Suppressor macrophage (primary cell): ENCODE results near the gene DAB2IP.
"Not testable (repeated sequence)": the region's sequence is repeated elsewhere in the genome, so short reads cannot be mapped to it uniquely, and the experiment has no call there.

Experiments
- DNase-seq, 4 experiments: peaks; one replicate each; pipeline ENCODE4 v3.0.0-alpha.2; 2020 to 2022
- total RNA-seq, 17 experiments: gene quantifications; one replicate each; lab custom pipeline; 2026; ENCODE audit warnings: mixed read lengths in 6 of 17, inconsistent platforms in 3 of 17; lab: John Stamatoyannopoulos, UW

DAB2IP gene
- 0.03 to 4.4 (median 0.14) reads per million in 17 experiments for total RNA-seq

- DNase-seq: peak in 2 of 4 experiments; percentile 48 to 59
Measured at GRCh38 chr9:121651295-121652020, at the start of gene DAB2IP. Gene DAB2IP, plus strand, starts transcription at chr9:121651634. Its CDS starts 142 bp downstream, at chr9:121651776.

GRCh38 chr9:121603028-121603427, 48.4 kb upstream of the DAB2IP start:
- no peak for DNase-seq

- peak; percentile 72 to 84 (median 82) for DNase-seq
Measured at GRCh38 chr9:121604242-121604641, 47.2 kb upstream of the DAB2IP start.

GRCh38 chr9:121604654-121605053, 46.8 kb upstream of the DAB2IP start:
- DNase-seq: no peak

- peak in 3 of 4 experiments; percentile 52 to 54 (median 52) for DNase-seq
Measured at GRCh38 chr9:121607434-121608167, 43.8 kb upstream of the DAB2IP start.

GRCh38 chr9:121608168-121608853, 43.1 kb upstream of the DAB2IP start:
- DNase-seq: no peak

GRCh38 chr9:121609822-121610637, 41.4 kb upstream of the DAB2IP start:
- DNase-seq: no peak

- DNase-seq: no peak
Measured at GRCh38 chr9:121610638-121610953, 40.8 kb upstream of the DAB2IP start.

GRCh38 chr9:121612511-121612998, 38.9 kb upstream of the DAB2IP start:
- DNase-seq: no peak

- DNase-seq: peak in 3 of 4 experiments; percentile 42 to 46 (median 43)
Measured at GRCh38 chr9:121613009-121613752, 38.3 kb upstream of the DAB2IP start.

- DNase-seq: no peak
Measured at GRCh38 chr9:121616123-121616755, 35.2 kb upstream of the DAB2IP start.

GRCh38 chr9:121618504-121618903, 32.9 kb upstream of the DAB2IP start:
- DNase-seq: no peak

- DNase-seq: not testable (repeated sequence)
Measured at GRCh38 chr9:121618910-121619309, 32.5 kb upstream of the DAB2IP start.

GRCh38 chr9:121619545-121620324, 31.7 kb upstream of the DAB2IP start:
- DNase-seq: no peak

- no peak for DNase-seq
Measured at GRCh38 chr9:121620325-121620673, 31.1 kb upstream of the DAB2IP start.

GRCh38 chr9:121620777-121621449, 30.5 kb upstream of the DAB2IP start:
- DNase-seq: peak in 3 of 4 experiments; percentile 43 to 50 (median 50)

- DNase-seq: peak in 3 of 4 experiments; percentile 30 to 57 (median 36)
Measured at GRCh38 chr9:121622387-121623203, 28.8 kb upstream of the DAB2IP start.

- DNase-seq: not testable (repeated sequence)
Measured at GRCh38 chr9:121623430-121623829, 28.0 kb upstream of the DAB2IP start.

- DNase-seq: no peak
Measured at GRCh38 chr9:121625590-121625989, 25.8 kb upstream of the DAB2IP start.
